Activated T-cell treated with anti-CD3 and anti-CD28 coated beads, Interleukin-2, amount 50 U/mL, for 4 hours (primary cell): ENCODE data around the gene STARD8. TPM values are rescaled to one million over a fixed set of nuclear protein-coding genes. Genes with fewer than 3 reads are reported as not detected.
"Not testable (repeated sequence)": the region's sequence is repeated elsewhere in the genome, so short reads cannot be mapped to it uniquely, and the experiment has no call there.

Source experiments
- ATAC-seq, 2 donors: fragments of 200-7000 bp; cut with Tn5 transposase; one replicate each; pipeline ENCODE4 v1.10.0; 2021
- DNase-seq: peaks from one replicate; pipeline ENCODE4 v3.0.0-alpha.2; 2020
- H3K27me3 Mint-ChIP-seq: one replicate; pipeline ENCODE4 v1.8.0; 2021; ENCODE audit warnings: low read depth, mixed read lengths
- H3K36me3 Mint-ChIP-seq: one replicate; pipeline ENCODE4 v1.8.0; 2022; ENCODE audit warnings: mixed read lengths; ENCODE audit not compliant: insufficient read depth
- H3K4me1 Mint-ChIP-seq: one replicate; pipeline ENCODE4 v1.8.0; 2021; ENCODE audit warnings: low read depth, mixed read lengths
- H3K4me3 Mint-ChIP-seq: one replicate; pipeline ENCODE4 v1.8.0; 2021; ENCODE audit warnings: mild to moderate bottlenecking, moderate library complexity, mixed read lengths
- H3K9me3 Mint-ChIP-seq: one replicate; pipeline ENCODE4 v1.8.0; 2021; ENCODE audit warnings: mixed read lengths
- total RNA-seq, 3 donors: library from RNA; stranded (reverse); gene quantifications; one replicate each; pipeline ENCODE4 v1.2.1, GENCODE V29; 2021

Gene STARD8
- total RNA-seq: under 1 TPM; 0.11 to 0.19 (median 0.18) TPM

- peaks cover 2% of the 10 kb centered on the region for H3K27me3 Mint-ChIP-seq
- no peak within 1 kb of the TSS for H3K4me3 Mint-ChIP-seq
- no peaks in the 10 kb centered on the region for H3K9me3 Mint-ChIP-seq
- no peak for DNase-seq
- no peaks in the 10 kb centered on the region for H3K36me3 Mint-ChIP-seq
- no peak for ATAC-seq
- no peaks in the 10 kb centered on the region for H3K4me1 Mint-ChIP-seq
These were observed at the start of gene STARD8 for GRCh38 chrX:68647156-68647957. TSS of gene STARD8 (plus strand) at chrX:68647666. CDS start at chrX:68647883, 217 bp downstream.

GRCh38 chrX:68598841-68599240 lies 48.6 kb upstream of the STARD8 start:
- DNase-seq: no peak
- Mint-ChIP-seq H3K4me3 (no peak overlapping the region), H3K36me3 (no peaks in the 10 kb centered on the region), H3K4me1 (no peaks in the 10 kb centered on the region), H3K9me3 (peaks cover 17% of the 10 kb centered on the region), H3K27me3 (no peaks in the 10 kb centered on the region)
- no peak for ATAC-seq

GRCh38 chrX:68599256-68600152 lies 48.0 kb upstream of the STARD8 start:
- H3K4me3 Mint-ChIP-seq: no peak overlapping the region
- no peaks in the 10 kb centered on the region for H3K36me3 Mint-ChIP-seq
- DNase-seq: no peak
- ATAC-seq: no peak
- H3K9me3 Mint-ChIP-seq: peaks cover 10% of the 10 kb centered on the region
- no peaks in the 10 kb centered on the region for H3K4me1 Mint-ChIP-seq
- H3K27me3 Mint-ChIP-seq: no peaks in the 10 kb centered on the region

- not testable (repeated sequence) for ATAC-seq, H3K36me3 Mint-ChIP-seq
These were observed 43.2 kb upstream of the STARD8 start for GRCh38 chrX:68604216-68604615.

GRCh38 chrX:68614733-68615132 lies 32.7 kb upstream of the STARD8 start:
- not testable (repeated sequence) for H3K4me1 Mint-ChIP-seq, H3K27me3 Mint-ChIP-seq, ATAC-seq, DNase-seq, H3K36me3 Mint-ChIP-seq, H3K9me3 Mint-ChIP-seq, H3K4me3 Mint-ChIP-seq

More at GRCh38 chrX:68604216-68604615, 43.2 kb upstream of the STARD8 start:
- H3K9me3 Mint-ChIP-seq, DNase-seq, H3K27me3 Mint-ChIP-seq, H3K4me1 Mint-ChIP-seq, H3K4me3 Mint-ChIP-seq: not testable (repeated sequence)

GRCh38 chrX:68627986-68628385 lies 19.5 kb upstream of the STARD8 start:
- Mint-ChIP-seq H3K9me3 (no peaks in the 10 kb centered on the region), H3K4me3 (no peak overlapping the region), H3K4me1 (no peaks in the 10 kb centered on the region), H3K36me3 (no peaks in the 10 kb centered on the region), H3K27me3 (no peaks in the 10 kb centered on the region)
- DNase-seq (no peak), ATAC-seq (no peak)

GRCh38 chrX:68629936-68630335 lies 17.5 kb upstream of the STARD8 start:
- H3K4me1 Mint-ChIP-seq, H3K27me3 Mint-ChIP-seq, H3K36me3 Mint-ChIP-seq, H3K9me3 Mint-ChIP-seq, H3K4me3 Mint-ChIP-seq, ATAC-seq, DNase-seq: not testable (repeated sequence)

GRCh38 chrX:68631336-68631735 lies 16.1 kb upstream of the STARD8 start:
- ATAC-seq (no peak), DNase-seq (no peak)
- Mint-ChIP-seq H3K27me3 (no peaks in the 10 kb centered on the region), H3K4me3 (no peak overlapping the region), H3K4me1 (no peaks in the 10 kb centered on the region), H3K9me3 (no peaks in the 10 kb centered on the region), H3K36me3 (no peaks in the 10 kb centered on the region)

- ATAC-seq (no peak), DNase-seq (no peak)
- no peaks in the 10 kb centered on the region for H3K4me1 Mint-ChIP-seq
- no peaks in the 10 kb centered on the region for H3K9me3 Mint-ChIP-seq
- H3K27me3 Mint-ChIP-seq: no peaks in the 10 kb centered on the region
- H3K4me3 Mint-ChIP-seq: no peak overlapping the region
- no peaks in the 10 kb centered on the region for H3K36me3 Mint-ChIP-seq
These were observed 15.0 kb upstream of the STARD8 start for GRCh38 chrX:68632491-68632890.

- ATAC-seq (no peak), DNase-seq (no peak)
- no peaks in the 10 kb centered on the region for H3K4me1 Mint-ChIP-seq
- H3K27me3 Mint-ChIP-seq: no peaks in the 10 kb centered on the region
- no peaks in the 10 kb centered on the region for H3K9me3 Mint-ChIP-seq
- H3K4me3 Mint-ChIP-seq: no peak overlapping the region
- H3K36me3 Mint-ChIP-seq: no peaks in the 10 kb centered on the region
These were observed 13.5 kb upstream of the STARD8 start for GRCh38 chrX:68633981-68634380.

GRCh38 chrX:68634649-68635227 lies 12.7 kb upstream of the STARD8 start:
- H3K4me3 Mint-ChIP-seq: no peak overlapping the region
- H3K4me1 Mint-ChIP-seq: no peaks in the 10 kb centered on the region
- H3K36me3 Mint-ChIP-seq: no peaks in the 10 kb centered on the region
- no peak for ATAC-seq
- no peaks in the 10 kb centered on the region for H3K9me3 Mint-ChIP-seq
- H3K27me3 Mint-ChIP-seq: no peaks in the 10 kb centered on the region
- DNase-seq: no peak

GRCh38 chrX:68640661-68641060 lies 6.8 kb upstream of the STARD8 start:
- Mint-ChIP-seq H3K4me1 (no peaks in the 10 kb centered on the region), H3K27me3 (no peaks in the 10 kb centered on the region), H3K9me3 (no peaks in the 10 kb centered on the region), H3K4me3 (no peak overlapping the region), H3K36me3 (no peaks in the 10 kb centered on the region)
- ATAC-seq (no peak), DNase-seq (no peak)

GRCh38 chrX:68644861-68645260 lies 2.6 kb upstream of the STARD8 start:
- ATAC-seq (no peak), DNase-seq (no peak)
- no peaks in the 10 kb centered on the region for H3K4me1 Mint-ChIP-seq
- no peaks in the 10 kb centered on the region for H3K36me3 Mint-ChIP-seq
- no peak overlapping the region for H3K4me3 Mint-ChIP-seq
- peaks cover 2% of the 10 kb centered on the region for H3K27me3 Mint-ChIP-seq
- no peaks in the 10 kb centered on the region for H3K9me3 Mint-ChIP-seq

- no peaks in the 10 kb centered on the region for H3K4me1 Mint-ChIP-seq
- ATAC-seq (no peak), DNase-seq (no peak)
- H3K4me3 Mint-ChIP-seq: no peak overlapping the region
- no peaks in the 10 kb centered on the region for H3K36me3 Mint-ChIP-seq
- peaks cover 2% of the 10 kb centered on the region for H3K27me3 Mint-ChIP-seq
- H3K9me3 Mint-ChIP-seq: no peaks in the 10 kb centered on the region
These were observed 1.0 kb upstream of the STARD8 start for GRCh38 chrX:68646421-68646820.
